C4-2B (cell line): ENCODE results near the gene ANP32B.

ENCODE experiments used
- H3K27ac ChIP-seq: fragments of 450-650 bp; 2 replicates; pipeline ENCODE4 v1.5.1; 2017
- CTCF ChIP-seq: fragments of 450-650 bp; conservative IDR thresholded peaks from 2 replicates; pipeline ENCODE4 v1.5.1; 2017; ENCODE audit warnings: mild to moderate bottlenecking
- ZFX ChIP-seq: fragments of 450-650 bp; IDR thresholded peaks from 2 replicates; pipeline ENCODE4 v1.6.1; 2017

The ANP32B gene

DNA sequence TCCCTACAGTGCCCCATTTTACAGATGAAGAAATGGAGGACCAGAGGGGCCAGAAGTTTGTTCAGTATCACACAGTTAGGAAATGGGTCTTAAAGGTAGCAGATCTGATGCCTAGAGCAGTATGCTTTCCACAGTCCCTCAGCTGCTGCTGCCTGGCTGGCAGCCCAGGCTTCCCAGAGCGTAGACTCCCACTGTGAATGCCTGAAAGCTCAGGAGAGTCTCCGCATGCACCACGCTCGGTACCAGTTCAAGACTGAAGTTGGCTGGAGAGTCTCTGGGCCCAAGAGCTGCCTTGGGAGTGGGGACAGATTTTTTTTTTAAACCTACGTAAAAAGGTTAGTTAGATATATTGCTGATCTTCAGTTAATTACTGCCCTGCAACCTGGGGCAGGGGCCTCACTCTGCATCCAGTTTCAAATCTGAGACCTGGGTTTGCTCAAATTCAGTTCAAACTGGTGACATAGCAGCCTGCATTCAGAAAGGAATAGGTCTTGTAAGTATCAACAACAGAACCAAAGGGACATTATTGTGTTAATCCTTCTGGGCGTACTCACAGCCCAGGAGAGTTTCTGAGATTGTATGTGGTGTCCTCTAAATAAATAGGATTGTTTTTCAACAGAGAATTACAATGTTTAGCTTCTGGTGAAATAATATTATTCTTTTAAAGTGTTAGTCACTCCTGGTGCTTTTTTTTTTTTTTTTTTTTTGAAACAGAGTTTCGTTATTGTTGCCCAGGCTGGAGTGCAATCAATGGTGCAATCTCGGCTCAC is 81.7 kb downstream of the ANP32B start:
- H3K27ac ChIP-seq: no peak overlapping the region
- no peak for TF ChIP-seq CTCF
- TF ChIP-seq ZFX: no peak
